Prostate gland (tissue), 2 donors: ENCODE data around the gene PTCHD1.

Experiments
- POLR2A ChIP-seq: fragments of 450-650 bp; IDR thresholded peaks from one replicate; pipeline ENCODE4 v1.6.1; 2016; ENCODE audit warnings: antibody characterized with exemption, mild to moderate bottlenecking
- POLR2AphosphoS5 ChIP-seq: sonication (generic); formaldehyde crosslinking; IDR thresholded peaks from one replicate; pipeline ENCODE4 v1.6.1; 2017; ENCODE audit warnings: antibody characterized with exemption
- TF ChIP-seq, protein P1 (sequence below), 4 experiments: fragments of 200-600 bp in 2 of 4; fragments of 450-650 bp in 2 of 4; sonication (generic) in 2 of 4; IDR thresholded peaks; 1 replicate in 3 of 4; 2 replicates in 1 of 4; pipeline ENCODE4 v1.5.1; 2016 to 2019; ENCODE audit warnings: antibody characterized with exemption in 4 of 4, mild to moderate bottlenecking in 2 of 4, moderate library complexity in 2 of 4

DNA sequence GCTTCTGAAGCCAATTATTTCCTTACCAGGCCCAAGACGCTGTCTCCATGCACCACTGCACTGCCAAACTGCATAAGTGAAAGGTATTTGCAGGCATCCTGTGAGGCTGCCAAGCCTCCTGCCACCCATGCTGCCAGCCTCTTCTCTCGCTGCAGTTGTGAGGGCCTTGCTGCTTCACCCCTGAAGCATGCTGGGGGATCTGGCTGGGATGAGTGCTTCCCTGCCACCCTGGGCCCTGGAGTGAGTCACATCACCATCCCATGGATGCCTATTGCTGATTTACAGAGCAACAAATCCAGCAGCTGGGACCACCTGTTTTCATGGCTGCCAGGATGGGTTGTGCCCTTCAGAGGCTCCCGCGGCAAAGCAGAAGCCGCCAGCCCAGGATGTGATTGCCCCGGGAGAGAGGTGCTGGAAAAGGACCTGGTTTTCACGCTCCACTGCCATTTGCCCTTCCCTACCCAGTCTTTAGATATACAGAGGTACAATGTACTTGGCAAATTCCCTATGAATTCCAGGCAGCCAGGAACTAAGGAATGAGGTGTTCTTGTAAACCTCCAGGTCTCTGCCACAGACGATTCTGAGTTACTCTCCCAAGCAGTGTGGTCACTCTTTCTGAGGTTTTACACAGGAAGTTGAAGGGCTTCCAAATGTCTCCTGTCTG is 41.5 kb upstream of the PTCHD1 start:
- TF ChIP-seq POLR2AphosphoS5 (peak; percentile 19), POLR2A (no peak)
- TF ChIP-seq, protein P1, sequence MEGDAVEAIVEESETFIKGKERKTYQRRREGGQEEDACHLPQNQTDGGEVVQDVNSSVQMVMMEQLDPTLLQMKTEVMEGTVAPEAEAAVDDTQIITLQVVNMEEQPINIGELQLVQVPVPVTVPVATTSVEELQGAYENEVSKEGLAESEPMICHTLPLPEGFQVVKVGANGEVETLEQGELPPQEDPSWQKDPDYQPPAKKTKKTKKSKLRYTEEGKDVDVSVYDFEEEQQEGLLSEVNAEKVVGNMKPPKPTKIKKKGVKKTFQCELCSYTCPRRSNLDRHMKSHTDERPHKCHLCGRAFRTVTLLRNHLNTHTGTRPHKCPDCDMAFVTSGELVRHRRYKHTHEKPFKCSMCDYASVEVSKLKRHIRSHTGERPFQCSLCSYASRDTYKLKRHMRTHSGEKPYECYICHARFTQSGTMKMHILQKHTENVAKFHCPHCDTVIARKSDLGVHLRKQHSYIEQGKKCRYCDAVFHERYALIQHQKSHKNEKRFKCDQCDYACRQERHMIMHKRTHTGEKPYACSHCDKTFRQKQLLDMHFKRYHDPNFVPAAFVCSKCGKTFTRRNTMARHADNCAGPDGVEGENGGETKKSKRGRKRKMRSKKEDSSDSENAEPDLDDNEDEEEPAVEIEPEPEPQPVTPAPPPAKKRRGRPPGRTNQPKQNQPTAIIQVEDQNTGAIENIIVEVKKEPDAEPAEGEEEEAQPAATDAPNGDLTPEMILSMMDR (IDR thresholded peaks at IDR 0.05): no peak
